ENCODE measurements around the gene LRP6. TPM values are rescaled to one million over a fixed set of nuclear protein-coding genes. Genes with fewer than 3 reads are reported as not detected.

LRP6 gene
- total RNA-seq, 1 experiment from 2014 or later = 6.7 TPM

DNA sequence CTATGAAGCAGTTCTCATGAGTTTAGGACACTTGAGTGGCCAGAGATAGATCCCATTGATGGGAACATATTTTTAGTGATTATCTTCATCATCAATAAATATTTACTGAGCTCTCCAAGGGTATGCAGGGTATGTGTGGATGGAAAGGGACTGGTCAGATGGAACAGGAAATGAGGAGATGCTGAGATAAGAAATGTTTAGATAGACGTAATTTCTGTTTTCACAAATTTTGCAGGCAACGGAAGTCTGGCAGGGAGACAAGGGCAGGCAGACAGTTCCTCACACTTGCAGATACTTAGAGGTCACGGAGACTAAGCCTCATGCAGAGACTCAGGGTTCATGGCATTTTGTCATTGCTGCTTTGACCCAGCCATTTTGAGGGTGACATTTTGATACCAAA lies 171.8 kb downstream of the LRP6 start:
- Histone ChIP-seq H3K4me3 (ENCODE audit: low read length) (no peak overlapping the region), H4K20me1 (ENCODE audit: insufficient read depth, low read depth, low read length) (no peaks in the 10 kb centered on the region), H3K79me2 (ENCODE audit: low read length) (no peaks in the 10 kb centered on the region), H2AFZ (ENCODE audit: low read length) (no peak overlapping the region), H3K4me2 (ENCODE audit: low read depth, low read length, poor library complexity, severe bottlenecking) (no peak overlapping the region), H3K27ac (ENCODE audit: low read length) (no peak overlapping the region), H3K9ac (ENCODE audit: low read length) (no peak overlapping the region), H3K27me3 (ENCODE audit: low read length) (no peaks in the 10 kb centered on the region), H3K9me2 (replicated peaks; ENCODE audit: insufficient read depth, low read length) (no peaks in the 10 kb centered on the region; the same call in 1 of the 2 replicates), H3K4me1 (ENCODE audit: low read length) (no peaks in the 10 kb centered on the region), H3K9me3 (ENCODE audit: low read length) (no peaks in the 10 kb centered on the region), H3K36me3 (ENCODE audit: insufficient read depth, low read length) (no peaks in the 10 kb centered on the region)
- DNase-seq = no peak

DNA sequence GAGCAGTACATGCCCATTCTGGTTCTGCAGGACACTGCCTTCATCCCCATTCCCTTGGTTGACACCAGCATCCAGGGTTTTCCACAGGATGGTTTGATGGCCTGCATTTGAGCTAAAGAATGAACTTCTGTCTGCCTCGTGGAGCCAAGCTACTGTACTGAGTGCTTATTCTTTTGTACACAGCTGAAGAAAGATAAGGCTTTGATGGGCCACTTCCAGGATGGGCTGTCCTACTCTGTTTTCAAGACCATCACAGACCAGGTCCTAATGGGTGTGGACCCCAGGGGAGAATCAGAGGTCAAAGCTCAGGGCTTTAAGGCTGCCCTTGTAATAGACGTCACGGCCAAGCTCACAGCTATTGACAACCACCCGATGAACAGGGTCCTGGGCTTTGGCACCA lies 172.4 kb downstream of the LRP6 start:
- Histone ChIP-seq H2AFZ (ENCODE audit: low read length) (no peak overlapping the region), H3K27ac (ENCODE audit: low read length) (no peak overlapping the region)
- DNase-seq = no peak

DNA sequence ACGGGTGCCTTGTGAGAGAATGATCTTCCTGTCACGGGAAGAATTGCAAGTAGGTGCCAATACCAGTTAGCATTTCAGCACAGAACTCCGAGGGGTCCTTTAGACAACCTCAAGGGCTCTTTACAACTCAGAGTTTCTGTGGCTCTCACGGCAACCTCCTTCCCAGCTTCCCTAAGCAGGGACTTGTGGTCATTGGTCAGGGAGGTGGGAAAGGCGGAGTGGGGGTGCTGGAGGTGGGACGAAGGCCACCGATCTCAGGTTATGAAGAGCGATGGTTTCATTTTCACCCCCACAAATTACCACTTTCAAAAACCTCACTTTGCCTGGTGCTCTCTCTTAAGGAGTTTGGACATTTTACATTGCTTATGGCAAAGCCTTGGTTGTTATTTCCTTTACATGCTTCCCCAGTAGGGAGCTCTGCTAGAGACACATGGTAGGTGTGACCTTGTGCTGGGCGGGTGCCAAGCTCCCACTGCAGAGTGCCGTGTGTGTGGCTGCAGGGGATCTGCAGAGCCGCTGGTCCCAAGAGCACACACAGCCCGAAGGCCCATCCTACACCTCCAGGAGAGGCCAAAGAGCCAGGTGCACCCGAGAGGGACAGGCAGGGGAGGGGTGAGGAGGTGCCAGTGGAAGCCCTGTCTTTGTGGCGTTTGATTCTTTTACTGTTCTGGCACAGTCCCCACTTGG lies 174.7 kb downstream of the LRP6 start:
- H3K4me1 ChIP-seq (ENCODE audit: low read length) = no peaks in the 10 kb centered on the region
- no peak overlapping the region for H3K27ac ChIP-seq (ENCODE audit: low read length)
- no peak overlapping the region for H3K4me3 ChIP-seq (ENCODE audit: low read length)
- H3K27me3 ChIP-seq (ENCODE audit: low read length) = no peaks in the 10 kb centered on the region
- H3K79me2 ChIP-seq (ENCODE audit: low read length) = no peaks in the 10 kb centered on the region
- no peaks in the 10 kb centered on the region for H4K20me1 ChIP-seq (ENCODE audit: insufficient read depth, low read depth, low read length)
- no peaks in the 10 kb centered on the region; the same call in 1 of the 2 replicates for H3K9me2 ChIP-seq (replicated peaks; ENCODE audit: insufficient read depth, low read length)
- DNase-seq = no peak
- no peaks in the 10 kb centered on the region for H3K9me3 ChIP-seq (ENCODE audit: low read length)
- no peak overlapping the region for H2AFZ ChIP-seq (ENCODE audit: low read length)
- H3K36me3 ChIP-seq (ENCODE audit: insufficient read depth, low read length) = no peaks in the 10 kb centered on the region
- no peak overlapping the region for H3K4me2 ChIP-seq (ENCODE audit: low read depth, low read length, poor library complexity, severe bottlenecking)
- H3K9ac ChIP-seq (ENCODE audit: low read length) = no peak overlapping the region

More for the DNA sequence above, 172.4 kb downstream of the LRP6 start:
- no peaks in the 10 kb centered on the region for H3K27me3 ChIP-seq (ENCODE audit: low read length)
- H4K20me1 ChIP-seq (ENCODE audit: insufficient read depth, low read depth, low read length) = no peaks in the 10 kb centered on the region
- no peak overlapping the region for H3K9ac ChIP-seq (ENCODE audit: low read length)
- no peak overlapping the region for H3K4me3 ChIP-seq (ENCODE audit: low read length)
- H3K4me1 ChIP-seq (ENCODE audit: low read length) = no peaks in the 10 kb centered on the region
- H3K9me2 ChIP-seq (replicated peaks; ENCODE audit: insufficient read depth, low read length) = no peaks in the 10 kb centered on the region; the same call in 1 of the 2 replicates
- no peaks in the 10 kb centered on the region for H3K9me3 ChIP-seq (ENCODE audit: low read length)
- no peak overlapping the region for H3K4me2 ChIP-seq (ENCODE audit: low read depth, low read length, poor library complexity, severe bottlenecking)
- H3K36me3 ChIP-seq (ENCODE audit: insufficient read depth, low read length) = no peaks in the 10 kb centered on the region
- no peaks in the 10 kb centered on the region for H3K79me2 ChIP-seq (ENCODE audit: low read length)

DNA sequence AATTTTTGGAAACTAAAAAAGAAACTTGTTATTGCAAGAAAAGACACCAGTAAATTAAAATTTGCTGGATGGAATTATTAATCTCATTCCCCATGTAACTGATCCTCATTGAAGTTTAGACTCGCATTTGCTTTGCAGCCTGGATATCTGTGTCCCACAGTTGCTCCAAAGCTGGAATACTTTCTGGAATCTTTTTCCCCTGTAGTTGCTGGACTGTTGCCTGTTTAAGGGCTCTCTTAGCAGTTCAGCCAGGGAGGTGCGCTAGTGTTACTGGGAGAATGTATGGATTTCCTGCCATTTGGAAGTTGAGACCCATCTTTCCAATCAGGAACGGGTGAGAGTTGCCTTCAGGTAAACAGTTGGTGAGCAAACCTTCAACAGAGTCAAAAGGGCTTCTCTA lies 175.8 kb downstream of the LRP6 start:
- H3K9me2 ChIP-seq (replicated peaks; ENCODE audit: insufficient read depth, low read length) = no peaks in the 10 kb centered on the region
- H3K27ac ChIP-seq (ENCODE audit: low read length) = no peak overlapping the region
- no peaks in the 10 kb centered on the region for H3K27me3 ChIP-seq (ENCODE audit: low read length)
- H3K9ac ChIP-seq (ENCODE audit: low read length) = no peak overlapping the region
- H2AFZ ChIP-seq (ENCODE audit: low read length) = no peak overlapping the region
- H4K20me1 ChIP-seq (ENCODE audit: insufficient read depth, low read depth, low read length) = no peaks in the 10 kb centered on the region
- H3K4me2 ChIP-seq (ENCODE audit: low read depth, low read length, poor library complexity, severe bottlenecking) = no peak overlapping the region
- no peaks in the 10 kb centered on the region for H3K79me2 ChIP-seq (ENCODE audit: low read length)
- H3K9me3 ChIP-seq (ENCODE audit: low read length) = no peaks in the 10 kb centered on the region
- H3K4me1 ChIP-seq (ENCODE audit: low read length) = no peaks in the 10 kb centered on the region
- no peaks in the 10 kb centered on the region for H3K36me3 ChIP-seq (ENCODE audit: insufficient read depth, low read length)
- no peak overlapping the region for H3K4me3 ChIP-seq (ENCODE audit: low read length)
- no peak for DNase-seq

DNA sequence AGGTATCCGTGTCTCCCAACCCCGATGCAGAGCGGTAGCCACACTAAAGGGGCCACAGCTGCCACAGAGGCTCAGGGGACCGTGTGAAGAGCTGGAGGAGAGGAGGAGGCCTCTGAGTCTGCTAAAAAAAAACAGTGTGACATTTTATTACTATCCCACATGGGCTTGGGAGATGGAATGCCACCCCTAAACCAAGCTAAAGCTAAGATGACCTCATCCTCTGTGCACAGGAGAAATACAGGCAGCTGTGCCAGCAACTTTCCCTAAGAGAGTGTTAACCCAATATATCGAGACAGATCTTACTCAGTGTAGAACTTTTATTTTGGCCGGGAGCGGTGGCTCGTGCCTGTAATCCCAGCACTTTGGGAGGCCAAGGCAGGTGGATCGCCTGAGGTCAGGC lies 178.1 kb downstream of the LRP6 start:
- Histone ChIP-seq H2AFZ (ENCODE audit: low read length) (no peak overlapping the region), H3K4me1 (ENCODE audit: low read length) (no peaks in the 10 kb centered on the region), H3K9ac (ENCODE audit: low read length) (no peak overlapping the region), H3K4me3 (ENCODE audit: low read length) (no peak overlapping the region), H3K9me2 (replicated peaks; ENCODE audit: insufficient read depth, low read length) (no peaks in the 10 kb centered on the region), H3K36me3 (ENCODE audit: insufficient read depth, low read length) (no peaks in the 10 kb centered on the region), H3K79me2 (ENCODE audit: low read length) (no peaks in the 10 kb centered on the region), H3K27ac (ENCODE audit: low read length) (no peak overlapping the region), H3K9me3 (ENCODE audit: low read length) (no peaks in the 10 kb centered on the region), H4K20me1 (ENCODE audit: insufficient read depth, low read depth, low read length) (no peaks in the 10 kb centered on the region), H3K4me2 (ENCODE audit: low read depth, low read length, poor library complexity, severe bottlenecking) (no peak overlapping the region), H3K27me3 (ENCODE audit: low read length) (no peaks in the 10 kb centered on the region)
- DNase-seq = no peak

DNA sequence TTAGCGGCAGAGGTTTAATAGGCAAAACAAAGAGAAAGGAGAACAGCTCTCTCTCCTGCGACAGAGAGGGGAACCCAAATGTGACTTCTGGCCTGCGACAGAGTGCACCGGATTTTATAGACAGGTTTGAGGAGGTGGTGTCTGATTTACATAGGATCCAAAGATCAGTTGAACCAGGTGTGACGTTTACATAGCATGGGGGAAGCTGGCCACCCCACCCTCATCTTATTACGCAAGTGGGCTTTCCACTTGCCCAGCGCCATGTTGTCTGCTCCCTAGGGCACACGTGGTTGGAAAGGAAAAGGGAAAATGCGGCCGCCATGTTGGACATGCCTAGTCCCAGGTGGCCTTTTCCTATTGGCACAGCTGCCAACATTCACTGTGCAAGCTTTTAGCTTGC lies 178.7 kb downstream of the LRP6 start:
- DNase-seq = no peak
- Histone ChIP-seq H3K4me1 (ENCODE audit: low read length) (no peaks in the 10 kb centered on the region), H3K9me2 (replicated peaks; ENCODE audit: insufficient read depth, low read length) (no peaks in the 10 kb centered on the region), H4K20me1 (ENCODE audit: insufficient read depth, low read depth, low read length) (no peaks in the 10 kb centered on the region), H3K4me3 (ENCODE audit: low read length) (no peak overlapping the region), H3K27ac (ENCODE audit: low read length) (no peak overlapping the region), H2AFZ (ENCODE audit: low read length) (no peak overlapping the region), H3K4me2 (ENCODE audit: low read depth, low read length, poor library complexity, severe bottlenecking) (no peak overlapping the region), H3K27me3 (ENCODE audit: low read length) (no peaks in the 10 kb centered on the region), H3K9ac (ENCODE audit: low read length) (no peak overlapping the region), H3K9me3 (ENCODE audit: low read length) (no peaks in the 10 kb centered on the region), H3K36me3 (ENCODE audit: insufficient read depth, low read length) (no peaks in the 10 kb centered on the region), H3K79me2 (ENCODE audit: low read length) (no peaks in the 10 kb centered on the region)

DNA sequence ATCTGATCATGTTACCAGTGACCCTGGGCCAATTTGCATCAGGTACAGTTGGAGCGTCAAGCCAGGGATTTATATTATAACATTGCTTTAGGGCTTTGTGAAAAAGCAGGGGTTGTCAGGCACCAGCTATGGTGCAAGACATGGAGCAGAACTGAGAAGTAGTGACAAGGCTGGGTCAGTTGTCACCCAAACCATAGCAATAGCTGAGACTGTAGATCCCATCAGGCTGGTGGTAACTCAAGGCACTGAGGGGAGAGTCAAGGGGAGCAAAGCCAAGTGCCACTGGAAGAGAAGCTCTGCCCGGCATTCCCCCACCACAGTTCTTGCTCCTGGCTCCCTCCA lies 179.2 kb downstream of the LRP6 start:
- no peaks in the 10 kb centered on the region for H3K79me2 ChIP-seq (ENCODE audit: low read length)
- no peak overlapping the region for H3K4me2 ChIP-seq (ENCODE audit: low read depth, low read length, poor library complexity, severe bottlenecking)
- H3K27ac ChIP-seq (ENCODE audit: low read length) = no peak overlapping the region
- no peak overlapping the region for H3K4me3 ChIP-seq (ENCODE audit: low read length)
- no peaks in the 10 kb centered on the region for H4K20me1 ChIP-seq (ENCODE audit: insufficient read depth, low read depth, low read length)
- H3K9me2 ChIP-seq (replicated peaks; ENCODE audit: insufficient read depth, low read length) = no peaks in the 10 kb centered on the region
- no peaks in the 10 kb centered on the region for H3K4me1 ChIP-seq (ENCODE audit: low read length)
- H3K9me3 ChIP-seq (ENCODE audit: low read length) = no peaks in the 10 kb centered on the region
- no peak overlapping the region for H3K9ac ChIP-seq (ENCODE audit: low read length)
- DNase-seq = no peak
- H2AFZ ChIP-seq (ENCODE audit: low read length) = no peak overlapping the region
- H3K36me3 ChIP-seq (ENCODE audit: insufficient read depth, low read length) = no peaks in the 10 kb centered on the region
- no peaks in the 10 kb centered on the region for H3K27me3 ChIP-seq (ENCODE audit: low read length)

DNA sequence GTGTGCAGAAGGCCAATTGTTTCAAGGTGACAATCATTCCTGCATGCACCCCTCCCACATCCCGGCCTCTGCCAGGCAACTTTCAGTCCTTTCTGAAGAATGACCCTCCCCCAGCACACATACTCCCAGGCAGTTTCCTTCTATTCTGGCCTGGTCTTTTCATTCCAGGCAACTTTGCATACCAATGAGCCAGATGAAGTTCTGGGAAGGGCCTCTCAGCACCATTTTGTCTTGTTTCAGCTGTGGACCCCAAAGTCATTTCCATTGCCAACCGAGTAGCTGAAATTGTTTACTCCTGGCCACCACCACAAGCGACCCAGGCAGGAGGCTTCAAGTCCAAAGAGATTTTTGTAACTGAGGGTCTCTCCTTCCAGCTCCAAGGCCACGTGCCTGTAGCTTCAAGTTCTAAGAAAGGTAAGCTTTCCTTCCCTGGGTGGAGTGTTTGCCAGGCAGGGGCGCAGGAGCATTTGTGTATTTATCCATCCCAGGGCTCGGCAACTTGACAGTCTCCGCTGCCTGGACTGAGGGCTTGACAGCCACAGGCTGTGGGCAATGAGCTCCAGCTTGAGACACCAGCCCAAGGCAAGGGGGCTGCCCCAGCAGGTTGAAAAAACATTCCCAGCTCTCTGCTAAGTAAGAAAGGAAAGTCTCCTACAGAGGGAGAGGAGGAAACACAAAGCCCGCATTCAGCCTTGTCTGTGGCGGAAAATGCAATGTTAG lies 179.7 kb downstream of the LRP6 start:
- Histone ChIP-seq H3K4me3 (ENCODE audit: low read length) (no peak overlapping the region), H3K36me3 (ENCODE audit: insufficient read depth, low read length) (no peaks in the 10 kb centered on the region), H3K9me3 (ENCODE audit: low read length) (no peaks in the 10 kb centered on the region), H3K79me2 (ENCODE audit: low read length) (no peaks in the 10 kb centered on the region), H3K9ac (ENCODE audit: low read length) (no peak overlapping the region), H3K4me1 (ENCODE audit: low read length) (no peaks in the 10 kb centered on the region), H4K20me1 (ENCODE audit: insufficient read depth, low read depth, low read length) (no peaks in the 10 kb centered on the region), H2AFZ (ENCODE audit: low read length) (no peak overlapping the region), H3K4me2 (ENCODE audit: low read depth, low read length, poor library complexity, severe bottlenecking) (no peak overlapping the region), H3K27ac (ENCODE audit: low read length) (no peak overlapping the region), H3K9me2 (replicated peaks; ENCODE audit: insufficient read depth, low read length) (no peaks in the 10 kb centered on the region), H3K27me3 (ENCODE audit: low read length) (no peaks in the 10 kb centered on the region)
- DNase-seq = no peak

All from Karpas-422 (cell line).